Activated B cell treated with CpG ODN at 0.5 μM for 24 hours (primary cell): ENCODE results near the gene RERE. TPM values are rescaled to one million over a fixed set of nuclear protein-coding genes. Genes with fewer than 3 reads are reported as not detected.
A peak's percentile ranks its signal among the peaks of the same experiment; 100 is the strongest.
"Not testable (repeated sequence)": the region's sequence is repeated elsewhere in the genome, so short reads cannot be mapped to it uniquely, and the experiment has no call there.

Source experiments
- ATAC-seq: fragments of 200-7000 bp; cut with Tn5 transposase; one replicate; pipeline ENCODE4 v1.10.0; 2021; ENCODE audit warnings: low read depth, mild to moderate bottlenecking, moderate library complexity
- CTCF ChIA-PET: fragments of 350-600 bp; sonication (Branson Sonifier 250); formaldehyde crosslinking; loops from one replicate; lab custom pipeline; 2021; ENCODE audit warnings: antibody characterized with exemption; lab: Charles Lee
- POLR2A ChIA-PET: fragments of 350-600 bp; sonication (Branson Sonifier 250); formaldehyde crosslinking; loops from one replicate; lab custom pipeline; 2021; ENCODE audit warnings: antibody characterized with exemption; lab: Charles Lee
- DNase-seq: peaks from one replicate; pipeline ENCODE4 v3.0.0; 2022
- H3K27ac Mint-ChIP-seq: one replicate; pipeline ENCODE4 v1.8.0; 2020; ENCODE audit warnings: mixed read lengths
- H3K27me3 Mint-ChIP-seq: one replicate; pipeline ENCODE4 v1.8.0; 2021; ENCODE audit warnings: mixed read lengths
- H3K36me3 Mint-ChIP-seq: one replicate; pipeline ENCODE4 v1.8.0; 2021; ENCODE audit warnings: low read depth, mixed read lengths
- H3K4me1 Mint-ChIP-seq: one replicate; pipeline ENCODE4 v1.8.0; 2021; ENCODE audit warnings: mixed read lengths
- H3K4me3 Mint-ChIP-seq: one replicate; pipeline ENCODE4 v1.8.0; 2020; ENCODE audit warnings: mild to moderate bottlenecking, mixed read lengths
- H3K9me3 Mint-ChIP-seq: one replicate; pipeline ENCODE4 v1.8.0; 2020; ENCODE audit warnings: mixed read lengths
- intact Hi-C: fragments of 100-400 bp; cut with micrococcal nuclease; formaldehyde crosslinking; loops from one replicate; pipeline ENCODE4 v1.15.1; 2024
- total RNA-seq: library from RNA; stranded (reverse); gene quantifications from 2 replicates; pipeline ENCODE4 v1.2.3, GENCODE V29; 2022
- TF ChIP-seq, protein P1 (sequence below): fragments of 200-600 bp; IDR thresholded peaks from one replicate; pipeline ENCODE4 v1.8.0; 2022; ENCODE audit warnings: antibody characterized with exemption, mild to moderate bottlenecking

Gene RERE
- total RNA-seq, 1 donor from 2014 or later = 98.8 TPM

DNA sequence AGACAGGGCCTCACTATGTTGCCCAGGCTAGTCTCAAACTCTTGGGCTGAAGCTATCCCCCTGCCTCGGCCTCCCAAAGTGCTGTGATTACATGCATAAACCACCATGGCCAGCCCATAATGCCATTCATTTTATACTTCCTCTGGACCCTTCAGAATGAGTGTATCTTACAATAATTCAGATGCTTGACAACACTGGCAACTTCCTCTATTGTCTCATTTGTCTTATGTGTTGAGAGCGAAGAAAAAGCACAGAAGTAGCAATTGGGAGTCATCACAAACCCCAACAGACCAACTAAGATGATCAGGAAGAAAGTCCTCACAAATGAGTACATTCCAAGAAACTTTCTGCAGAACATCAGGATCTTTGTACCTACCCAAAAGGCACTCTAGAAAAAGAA, 191.9 kb downstream of the RERE start:
- POLR2A ChIA-PET = interaction anchor here (1.0 to 1.2 kb wide), 2 partner anchors 9 to 21 kb away, joined by 3 read pairs; no protein-coding TSS in a partner anchor
- Mint-ChIP-seq H3K4me1 (peaks cover 95% of the 10 kb centered on the region), H3K27ac (peak overlapping the region; percentile 92), H3K36me3 (no peaks in the 10 kb centered on the region), H3K4me3 (peak overlapping the region; percentile 36), H3K27me3 (no peaks in the 10 kb centered on the region), H3K9me3 (no peaks in the 10 kb centered on the region)
- TF ChIP-seq, protein P1, sequence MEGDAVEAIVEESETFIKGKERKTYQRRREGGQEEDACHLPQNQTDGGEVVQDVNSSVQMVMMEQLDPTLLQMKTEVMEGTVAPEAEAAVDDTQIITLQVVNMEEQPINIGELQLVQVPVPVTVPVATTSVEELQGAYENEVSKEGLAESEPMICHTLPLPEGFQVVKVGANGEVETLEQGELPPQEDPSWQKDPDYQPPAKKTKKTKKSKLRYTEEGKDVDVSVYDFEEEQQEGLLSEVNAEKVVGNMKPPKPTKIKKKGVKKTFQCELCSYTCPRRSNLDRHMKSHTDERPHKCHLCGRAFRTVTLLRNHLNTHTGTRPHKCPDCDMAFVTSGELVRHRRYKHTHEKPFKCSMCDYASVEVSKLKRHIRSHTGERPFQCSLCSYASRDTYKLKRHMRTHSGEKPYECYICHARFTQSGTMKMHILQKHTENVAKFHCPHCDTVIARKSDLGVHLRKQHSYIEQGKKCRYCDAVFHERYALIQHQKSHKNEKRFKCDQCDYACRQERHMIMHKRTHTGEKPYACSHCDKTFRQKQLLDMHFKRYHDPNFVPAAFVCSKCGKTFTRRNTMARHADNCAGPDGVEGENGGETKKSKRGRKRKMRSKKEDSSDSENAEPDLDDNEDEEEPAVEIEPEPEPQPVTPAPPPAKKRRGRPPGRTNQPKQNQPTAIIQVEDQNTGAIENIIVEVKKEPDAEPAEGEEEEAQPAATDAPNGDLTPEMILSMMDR = no peak
- DNase-seq = no peak
- peak; percentile 18 for ATAC-seq
- CTCF ChIA-PET = interaction anchor here (1.4 kb wide), 1 partner anchor 64 kb away, joined by 4 read pairs; no protein-coding TSS in a partner anchor
- intact Hi-C loops = loop anchor here (5.0 kb wide), 1 partner anchor 63 kb away; no protein-coding TSS in a partner anchor

DNA sequence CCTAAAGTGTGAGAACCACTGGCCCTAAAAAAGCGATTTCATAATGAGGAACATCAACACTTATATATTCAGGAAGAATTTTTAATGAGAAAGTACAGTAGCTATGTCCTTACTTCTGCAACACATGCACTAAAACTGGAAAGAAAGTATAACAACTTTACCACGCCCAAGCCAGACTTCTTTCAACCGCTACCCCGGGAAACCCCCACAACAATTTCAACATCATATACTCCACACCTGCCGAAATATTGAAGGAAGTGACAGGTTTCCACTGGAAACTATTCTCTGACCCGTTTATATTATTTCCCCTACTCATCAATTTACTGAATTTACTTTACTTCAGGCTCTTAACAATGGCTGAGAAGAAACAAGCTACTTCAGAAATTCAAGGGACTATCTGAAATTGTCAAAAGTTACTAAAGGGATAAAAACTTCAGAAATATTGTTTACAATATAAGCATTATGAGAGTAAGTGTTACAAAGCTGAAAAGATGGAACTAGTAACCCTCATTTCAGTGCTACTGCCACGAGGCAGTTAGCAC, 193.7 kb downstream of the RERE start:
- POLR2A ChIA-PET = interaction anchor here (1.3 kb wide), 1 partner anchor 46 kb away, joined by 3 read pairs; no protein-coding TSS in a partner anchor
- ATAC-seq = peak; percentile 74
- CTCF ChIA-PET, DNase-seq, H3K36me3 Mint-ChIP-seq, intact Hi-C loops, H3K27me3 Mint-ChIP-seq, H3K9me3 Mint-ChIP-seq: not testable (repeated sequence)
- peak overlapping the region; percentile 60 for H3K4me3 Mint-ChIP-seq
- peak overlapping the region; percentile 79 for H3K27ac Mint-ChIP-seq
- peaks cover 80% of the 10 kb centered on the region for H3K4me1 Mint-ChIP-seq

GRCh38 chr1:8621785-8622348, 195.6 kb downstream of the RERE start:
- DNase-seq, H3K27ac Mint-ChIP-seq, intact Hi-C loops, H3K9me3 Mint-ChIP-seq, ATAC-seq, H3K27me3 Mint-ChIP-seq, H3K36me3 Mint-ChIP-seq, H3K4me3 Mint-ChIP-seq: not testable (repeated sequence)
- CTCF ChIA-PET = interaction anchor here (1.6 kb wide), 1 partner anchor 61 kb away, joined by 6 read pairs; no protein-coding TSS in a partner anchor
- POLR2A ChIA-PET = interaction anchor here (0.7 kb wide), 2 partner anchors 23 to 30 kb away, joined by 5 to 7 read pairs; no protein-coding TSS in a partner anchor
- peaks cover 65% of the 10 kb centered on the region for H3K4me1 Mint-ChIP-seq

DNA sequence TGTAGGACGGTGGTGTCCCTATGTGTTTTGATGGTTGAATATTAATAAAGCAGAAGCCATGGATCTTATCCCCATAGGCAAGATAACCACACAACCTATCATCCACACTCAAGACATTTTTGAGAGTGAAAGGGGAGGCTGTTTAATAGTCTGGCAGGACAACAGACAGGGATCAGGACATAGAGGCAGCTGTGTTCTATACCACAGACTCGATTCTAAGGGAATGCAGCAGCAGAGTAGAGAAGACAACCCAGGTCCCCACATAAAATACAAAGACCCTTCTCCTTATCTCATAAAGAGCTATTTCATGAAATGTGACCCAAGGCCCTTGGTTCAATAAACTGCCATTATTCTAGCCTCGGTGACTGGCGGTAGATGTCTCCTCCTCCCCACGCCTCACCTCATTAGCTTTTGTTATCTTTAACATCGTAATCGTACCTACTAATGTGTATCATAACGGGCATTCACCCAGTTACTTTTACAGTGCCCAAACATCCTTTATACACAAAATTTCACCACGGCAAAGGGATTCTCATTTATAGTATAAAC, 196.3 kb downstream of the RERE start:
- ATAC-seq, H3K27me3 Mint-ChIP-seq, H3K36me3 Mint-ChIP-seq, intact Hi-C loops, H3K9me3 Mint-ChIP-seq, H3K4me3 Mint-ChIP-seq, DNase-seq: not testable (repeated sequence)
- POLR2A ChIA-PET = interaction anchor here (1.3 kb wide), 1 partner anchor 8 kb away, joined by 5 read pairs; no protein-coding TSS in a partner anchor
- peaks cover 57% of the 10 kb centered on the region for H3K4me1 Mint-ChIP-seq
- H3K27ac Mint-ChIP-seq = peak overlapping the region; percentile 61
- CTCF ChIA-PET = interaction anchor here (0.7 to 1.6 kb wide), 2 partner anchors 9 to 60 kb away, joined by 3 to 6 read pairs; no protein-coding TSS in a partner anchor

DNA sequence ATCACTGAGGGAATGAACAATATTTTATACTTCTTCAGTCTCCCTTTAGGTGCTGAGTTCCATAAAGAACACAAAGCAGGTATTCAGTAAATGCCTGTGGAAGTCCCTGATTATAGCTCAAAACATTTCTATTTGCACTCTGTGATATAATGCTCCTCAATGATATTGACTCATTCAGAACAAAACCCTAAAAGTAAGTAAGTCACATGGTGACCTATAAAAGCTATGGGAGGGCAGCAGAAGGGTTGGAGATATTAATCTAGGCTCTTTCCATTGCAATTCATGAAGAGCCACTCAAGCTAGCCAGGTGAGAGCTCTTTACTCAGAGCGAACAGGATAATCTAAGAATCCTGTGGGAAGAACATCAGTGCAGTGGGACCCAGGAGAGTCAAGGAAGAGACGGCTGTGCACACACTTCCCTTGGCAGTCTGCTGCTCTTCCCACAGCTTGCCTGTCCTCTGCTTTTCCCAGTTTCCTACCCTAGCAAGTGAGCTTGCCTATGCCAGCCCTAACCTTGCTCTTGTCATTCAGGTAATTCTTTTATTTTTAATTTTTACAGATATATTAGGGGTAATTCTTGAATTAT, 197.4 kb downstream of the RERE start:
- H3K36me3 Mint-ChIP-seq, DNase-seq, H3K27me3 Mint-ChIP-seq, H3K9me3 Mint-ChIP-seq, ATAC-seq, H3K27ac Mint-ChIP-seq, H3K4me3 Mint-ChIP-seq, intact Hi-C loops: not testable (repeated sequence)
- peaks cover 46% of the 10 kb centered on the region for H3K4me1 Mint-ChIP-seq
- POLR2A ChIA-PET = interaction anchor here (1.3 kb wide), 1 partner anchor 9 kb away, joined by 5 read pairs; no protein-coding TSS in a partner anchor
- CTCF ChIA-PET = interaction anchor here (0.9 kb wide), 1 partner anchor 106 kb away, joined by 3 read pairs; no protein-coding TSS in a partner anchor

- intact Hi-C loops, H3K9me3 Mint-ChIP-seq, ATAC-seq, H3K36me3 Mint-ChIP-seq, DNase-seq, POLR2A ChIA-PET, H3K4me3 Mint-ChIP-seq, CTCF ChIA-PET, H3K27me3 Mint-ChIP-seq, H3K27ac Mint-ChIP-seq: not testable (repeated sequence)
- peaks cover 40% of the 10 kb centered on the region for H3K4me1 Mint-ChIP-seq
Observed at GRCh38 chr1:8619419-8619818, 198.0 kb downstream of the RERE start.

- ChIA-PET CTCF (interaction anchor here (0.6 kb wide), 1 partner anchor 96 kb away, joined by 3 read pairs; no protein-coding TSS in a partner anchor), POLR2A (interaction anchor here (0.5 kb wide), 1 partner anchor 37 kb away, joined by 4 read pairs; no protein-coding TSS in a partner anchor)
- intact Hi-C loops = loop anchor here (2.0 kb wide), 1 partner anchor 54 kb away; no protein-coding TSS in a partner anchor
- H3K27ac Mint-ChIP-seq, DNase-seq, H3K9me3 Mint-ChIP-seq, ATAC-seq, H3K27me3 Mint-ChIP-seq, H3K4me3 Mint-ChIP-seq: not testable (repeated sequence)
- Mint-ChIP-seq H3K36me3 (peaks cover 17% of the 10 kb centered on the region), H3K4me1 (peaks cover 18% of the 10 kb centered on the region)
Observed at GRCh38 chr1:8616791-8617190, 200.6 kb downstream of the RERE start.

DNA sequence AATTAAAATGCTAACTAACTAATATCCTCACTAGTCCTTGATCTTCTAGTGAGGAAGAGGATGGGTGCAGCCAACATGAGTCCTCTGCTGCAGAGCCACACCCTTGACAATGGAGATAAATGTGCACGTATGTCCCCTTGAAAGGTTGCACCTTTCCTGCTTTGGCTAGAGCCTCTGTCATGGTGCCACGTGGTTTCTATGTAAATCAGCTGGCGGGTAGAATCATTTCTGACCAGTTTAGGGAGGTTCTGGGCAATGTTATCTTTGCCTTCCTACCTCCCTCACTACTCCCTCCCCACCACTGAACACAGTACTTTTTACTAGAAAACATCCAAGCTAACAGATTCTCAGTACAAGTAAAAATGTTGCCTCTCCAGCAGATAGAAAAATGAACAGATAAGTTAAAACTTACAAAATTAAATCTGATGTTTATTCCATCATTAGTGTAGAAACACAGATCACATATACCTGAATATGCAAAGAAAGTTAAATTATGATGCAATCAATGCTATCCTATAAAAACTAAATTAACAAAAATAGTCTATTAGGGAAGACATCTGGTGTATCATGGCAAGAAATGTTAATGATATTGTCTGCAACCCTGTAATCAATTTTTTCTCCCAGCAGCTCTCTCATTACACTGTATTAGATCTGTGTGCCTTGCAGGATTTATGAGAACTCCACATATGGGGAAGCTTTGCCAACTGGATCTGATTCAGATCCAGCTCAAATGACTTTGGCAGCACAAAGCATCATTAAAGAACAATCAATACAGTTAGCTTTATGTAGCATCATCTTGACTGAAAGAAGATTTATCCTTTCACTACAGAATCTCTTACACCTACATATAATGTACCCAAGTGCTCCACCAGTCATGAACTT, 205.6 kb downstream of the RERE start:
- H3K27me3 Mint-ChIP-seq, DNase-seq, intact Hi-C loops, CTCF ChIA-PET, H3K4me3 Mint-ChIP-seq, H3K9me3 Mint-ChIP-seq, H3K4me1 Mint-ChIP-seq, H3K27ac Mint-ChIP-seq, ATAC-seq: not testable (repeated sequence)
- peaks cover 24% of the 10 kb centered on the region for H3K36me3 Mint-ChIP-seq
- POLR2A ChIA-PET = interaction anchor here (1.0 kb wide), 1 partner anchor 33 kb away, joined by 3 read pairs; no protein-coding TSS in a partner anchor
